Measurements from ENCODE around the gene ODF2.
"Not testable (repeated sequence)": the region's sequence is repeated elsewhere in the genome, so short reads cannot be mapped to it uniquely, and the experiment has no call there.

GRCh38 chr9:128446505-128446904, 9.3 kb upstream of the ODF2 start:
- TF ChIP-seq POLR2A, POLR2AphosphoS5 (IDR thresholded peaks at IDR 0.05): not testable (repeated sequence)

All from upper lobe of left lung (tissue), 4 donors.